GM21360 (cell line): ENCODE data around the gene NT5C2.
"Not testable (repeated sequence)": the region's sequence is repeated elsewhere in the genome, so short reads cannot be mapped to it uniquely, and the experiment has no call there.

ENCODE experiments used
- ATAC-seq: cut with Tn5 transposase; IDR thresholded peaks from one replicate; pipeline ENCODE4 v1.9.1; 2021; ENCODE audit warnings: mild to moderate bottlenecking, moderate library complexity; ENCODE audit not compliant: unreplicated experiment

Gene NT5C2

GRCh38 chr10:103095005-103095404, 98.1 kb downstream of the NT5C2 start:
- no peak for ATAC-seq

- no peak for ATAC-seq
These were observed 102.2 kb downstream of the NT5C2 start for GRCh38 chr10:103090911-103091310.

GRCh38 chr10:103089493-103089892, 103.6 kb downstream of the NT5C2 start:
- ATAC-seq = no peak

- ATAC-seq = no peak
These were observed 106.3 kb downstream of the NT5C2 start for GRCh38 chr10:103086799-103087198.

- no peak for ATAC-seq
These were observed 106.8 kb downstream of the NT5C2 start for GRCh38 chr10:103086261-103086660.

- ATAC-seq = no peak
These were observed 109.1 kb downstream of the NT5C2 start for GRCh38 chr10:103083977-103084320.

GRCh38 chr10:103083266-103083976, 109.7 kb downstream of the NT5C2 start:
- no peak for ATAC-seq

- no peak for ATAC-seq
These were observed 110.4 kb downstream of the NT5C2 start for GRCh38 chr10:103082683-103083082.

GRCh38 chr10:103080891-103081581, 112.0 kb downstream of the NT5C2 start:
- ATAC-seq = no peak

GRCh38 chr10:103079946-103080345, 113.1 kb downstream of the NT5C2 start:
- ATAC-seq = no peak

GRCh38 chr10:103079100-103079499, 114.0 kb downstream of the NT5C2 start:
- ATAC-seq = no peak

- no peak for ATAC-seq
These were observed 114.4 kb downstream of the NT5C2 start for GRCh38 chr10:103078676-103079075.

- ATAC-seq = no peak
These were observed 114.8 kb downstream of the NT5C2 start for GRCh38 chr10:103078309-103078615.

- ATAC-seq = no peak
These were observed 115.4 kb downstream of the NT5C2 start for GRCh38 chr10:103077491-103078308.

- no peak for ATAC-seq
These were observed 116.1 kb downstream of the NT5C2 start for GRCh38 chr10:103077020-103077419.

GRCh38 chr10:103072891-103073290, 120.2 kb downstream of the NT5C2 start:
- no peak for ATAC-seq

- no peak for ATAC-seq
These were observed 120.8 kb downstream of the NT5C2 start for GRCh38 chr10:103072276-103072675.

- peak; percentile 48 for ATAC-seq
These were observed 123.4 kb downstream of the NT5C2 start for GRCh38 chr10:103069453-103070331.

- ATAC-seq = no peak
These were observed 125.1 kb downstream of the NT5C2 start for GRCh38 chr10:103067956-103068355.

- no peak for ATAC-seq
These were observed 125.6 kb downstream of the NT5C2 start for GRCh38 chr10:103067484-103067883.

GRCh38 chr10:103067099-103067477, 126.0 kb downstream of the NT5C2 start:
- not testable (repeated sequence) for ATAC-seq
